ENCODE data around the gene NANS. TPM values are rescaled to one million over a fixed set of nuclear protein-coding genes. Genes with fewer than 3 reads are reported as not detected.
A peak's percentile ranks its signal among the peaks of the same experiment; 100 is the strongest.
"Not testable (repeated sequence)": the region's sequence is repeated elsewhere in the genome, so short reads cannot be mapped to it uniquely, and the experiment has no call there.

The NANS gene
- total and polyA plus RNA-seq, 2 of the 13 experiments (the other 11 are each of a cell fraction or from before 2014, with no cell fraction given) = 86.9 to 203 TPM

DNA sequence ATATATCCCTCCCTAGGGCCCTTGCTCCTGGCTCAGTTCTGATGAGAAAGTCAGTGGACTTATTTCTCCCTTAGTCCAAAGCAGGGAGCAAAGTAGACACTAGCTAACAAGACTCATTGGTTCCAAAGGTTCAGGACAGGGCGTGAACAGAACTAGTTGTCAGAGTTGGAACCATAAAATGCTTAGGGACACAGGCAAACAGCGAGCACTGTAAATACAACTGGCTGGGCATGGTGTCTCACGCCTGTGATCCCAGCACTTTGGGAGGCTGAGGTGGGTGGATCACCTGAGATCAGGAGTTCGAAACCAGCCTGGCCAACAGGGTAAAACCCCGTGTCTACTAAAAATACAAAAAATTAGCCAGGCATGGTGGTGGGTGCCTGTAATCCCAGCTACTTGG is 36.7 kb upstream of the NANS start:
- intact Hi-C loops (cut with micrococcal nuclease; ENCODE audit: unreplicated experiment); H3K79me2 ChIP-seq (ENCODE audit: insufficient read depth, low read length); H3K9ac ChIP-seq (ENCODE audit: insufficient read depth, low read depth, low read length); H3K27me3 ChIP-seq (ENCODE audit: control insufficient read depth in 1 of 2, insufficient read depth in 2 of 2, low read length in 2 of 2); H3K4me3 ChIP-seq (replicated peaks in 1 of 3; ENCODE audit: insufficient read depth in 1 of 3, low read depth in 2 of 3, low read length in 3 of 3); H3K9me3 ChIP-seq (ENCODE audit: low read length); H2AFZ ChIP-seq (ENCODE audit: low read length); DNase-seq (ENCODE audit: low spot score); CTCF ChIA-PET (ENCODE audit: low intra/inter-chr PET ratio, low total read pairs); H3K4me1 ChIP-seq (ENCODE audit: insufficient read depth, low read length); H3K27ac ChIP-seq (ENCODE audit: extremely low read length, insufficient read depth, low read length); ATAC-seq; POLR2A ChIA-PET; in situ Hi-C loops (cut with HindIII; ENCODE audit: extremely low pct_ligation_motif_present, low pct_unique_long_range_greater_than_20kb); FAIRE-seq; BruUV-seq (replicated peaks); H3K4me2 ChIP-seq (ENCODE audit: low read depth, low read length); H4K20me1 ChIP-seq (ENCODE audit: insufficient read depth, low read length): not testable (repeated sequence)
- TF ChIP-seq POLR2A (IDR thresholded peaks at IDR 0.05; ENCODE audit: insufficient read depth in 1 of 2, low read depth in 2 of 2, low read length in 2 of 2) = 0 out of 4 replicates have a peak, but pooled peaks of 1 of the 2 experiments have one; percentile 12
- 100% methylated on average over 5 of the region's 5 CpGs for WGBS (ENCODE audit: low lambda C conversion rate)
- peaks cover 8 to 42% of the 10 kb centered on the region in 2 experiments for H3K36me3 ChIP-seq (replicated peaks in 1 of 2; ENCODE audit: control insufficient read depth in 1 of 2, insufficient read depth in 2 of 2, low read length in 2 of 2)

DNA sequence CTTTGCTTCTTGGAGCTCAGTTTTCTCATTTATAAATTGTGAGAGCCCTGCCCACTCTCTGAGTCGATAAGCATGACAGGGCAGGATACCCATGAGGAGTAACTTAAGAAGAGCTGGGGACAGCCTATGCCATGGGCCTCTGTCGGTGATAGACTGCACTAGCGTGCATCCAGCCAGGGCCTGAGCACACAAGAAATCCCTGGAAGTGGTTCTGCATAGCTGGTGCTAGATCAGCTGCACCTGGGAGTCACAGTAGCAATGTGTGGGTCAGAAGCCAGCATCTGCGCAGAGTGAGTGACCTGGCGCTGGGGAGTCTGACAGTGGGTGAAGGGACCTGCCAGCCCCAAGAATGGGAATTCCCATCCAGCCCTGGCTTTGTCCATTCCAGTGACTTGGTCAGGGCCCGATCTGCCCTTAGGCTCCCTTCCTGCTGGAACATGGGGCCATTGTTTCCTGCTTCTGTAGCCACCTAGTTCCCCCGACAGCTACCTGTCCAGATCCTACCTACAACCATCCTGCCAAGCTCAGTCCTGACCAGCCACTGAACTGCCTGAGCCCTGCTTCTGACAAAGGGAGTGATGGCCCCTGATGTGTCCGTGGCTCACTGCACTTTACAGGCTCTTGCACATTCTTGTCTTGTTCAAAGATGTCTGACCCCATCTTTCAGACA is 35.9 kb upstream of the NANS start:
- TF ChIP-seq ZNF776 (CRISPR knock-in tag; IDR thresholded peaks at IDR 0.05) = no peak
- peak; percentile 37 for TF ChIP-seq RBM22 (optimal IDR thresholded peaks at IDR 0.05; ENCODE audit: low read length)
- no peak for TF ChIP-seq ONECUT2 (CRISPR knock-in tag; IDR thresholded peaks at IDR 0.05)
- no peak for TF ChIP-seq ZNF10 (CRISPR knock-in tag; IDR thresholded peaks at IDR 0.05; ENCODE audit: borderline replicate concordance, low read depth)
- TF ChIP-seq, protein P1, sequence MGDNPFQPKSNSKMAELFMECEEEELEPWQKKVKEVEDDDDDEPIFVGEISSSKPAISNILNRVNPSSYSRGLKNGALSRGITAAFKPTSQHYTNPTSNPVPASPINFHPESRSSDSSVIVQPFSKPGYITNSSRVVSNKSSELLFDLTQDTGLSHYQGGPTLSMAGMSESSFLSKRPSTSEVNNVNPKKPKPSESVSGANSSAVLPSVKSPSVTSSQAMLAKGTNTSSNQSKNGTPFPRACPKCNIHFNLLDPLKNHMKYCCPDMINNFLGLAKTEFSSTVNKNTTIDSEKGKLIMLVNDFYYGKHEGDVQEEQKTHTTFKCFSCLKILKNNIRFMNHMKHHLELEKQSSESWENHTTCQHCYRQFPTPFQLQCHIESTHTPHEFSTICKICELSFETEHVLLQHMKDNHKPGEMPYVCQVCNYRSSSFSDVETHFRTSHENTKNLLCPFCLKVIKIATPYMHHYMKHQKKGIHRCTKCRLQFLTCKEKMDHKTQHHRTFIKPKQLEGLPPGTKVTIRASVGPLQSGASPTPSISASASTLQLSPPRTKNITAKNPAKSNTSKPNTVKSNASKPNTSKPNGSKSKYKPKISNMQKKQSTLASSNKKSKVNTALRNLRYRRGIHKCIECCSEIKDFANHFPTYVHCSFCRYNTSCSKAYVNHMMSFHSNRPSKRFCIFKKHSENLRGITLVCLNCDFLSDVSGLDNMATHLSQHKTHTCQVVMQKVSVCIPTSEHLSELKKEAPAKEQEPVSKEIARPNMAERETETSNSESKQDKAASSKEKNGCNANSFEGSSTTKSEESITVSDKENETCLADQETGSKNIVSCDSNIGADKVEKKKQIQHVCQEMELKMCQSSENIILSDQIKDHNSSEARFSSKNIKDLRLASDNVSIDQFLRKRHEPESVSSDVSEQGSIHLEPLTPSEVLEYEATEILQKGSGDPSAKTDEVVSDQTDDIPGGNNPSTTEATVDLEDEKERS (CRISPR knock-in tag; IDR thresholded peaks at IDR 0.05) = no peak
- TF ChIP-seq ZBTB20 (CRISPR knock-in tag; IDR thresholded peaks at IDR 0.05; ENCODE audit: borderline replicate concordance, low read depth) = no peak
- no peak for TF ChIP-seq SP4 (CRISPR knock-in tag; IDR thresholded peaks at IDR 0.05)
- Histone ChIP-seq H3K36me3 (replicated peaks in 1 of 2; ENCODE audit: control insufficient read depth in 1 of 2, insufficient read depth in 2 of 2, low read length in 2 of 2) (peaks cover 8 to 35% of the 10 kb centered on the region in 2 experiments), H3K9me3 (ENCODE audit: low read length) (no peaks in the 10 kb centered on the region), H4K20me1 (ENCODE audit: insufficient read depth, low read length) (no peaks in the 10 kb centered on the region), H3K79me2 (ENCODE audit: insufficient read depth, low read length) (no peaks in the 10 kb centered on the region), H3K4me1 (ENCODE audit: insufficient read depth, low read length) (no peaks in the 10 kb centered on the region), H3K27ac (ENCODE audit: extremely low read length, insufficient read depth, low read length) (no peak overlapping the region), H2AFZ (ENCODE audit: low read length) (no peak overlapping the region), H3K9ac (ENCODE audit: insufficient read depth, low read depth, low read length) (no peak overlapping the region), H3K4me3 (replicated peaks in 1 of 3; ENCODE audit: insufficient read depth in 1 of 3, low read depth in 2 of 3, low read length in 3 of 3) (no peak overlapping the region), H3K27me3 (ENCODE audit: control insufficient read depth in 1 of 2, insufficient read depth in 2 of 2, low read length in 2 of 2) (no peaks in the 10 kb centered on the region), H3K4me2 (ENCODE audit: low read depth, low read length) (no peak overlapping the region)
- ChIA-PET CTCF (ENCODE audit: low intra/inter-chr PET ratio, low total read pairs) (no interaction called here), POLR2A (no interaction called here)
- FAIRE-seq (no peak), DNase-seq (ENCODE audit: low spot score) (no peak), ATAC-seq (peak; percentile 27)
- no TSS peak for BruUV-seq (replicated peaks)
- intact Hi-C loops (cut with micrococcal nuclease; ENCODE audit: unreplicated experiment) (no loop called here), in situ Hi-C loops (cut with HindIII; ENCODE audit: extremely low pct_ligation_motif_present, low pct_unique_long_range_greater_than_20kb) (no loop called here)
- 96% methylated on average over 8 of the region's 8 CpGs for WGBS (ENCODE audit: low lambda C conversion rate)

All from HepG2 (cell line).